Transverse colon (tissue), 4 donors: ENCODE data around the gene ZNF823. TPM values are rescaled to one million over a fixed set of nuclear protein-coding genes. Genes with fewer than 3 reads are reported as not detected.

ENCODE experiments used
- DNase-seq: peaks from one replicate; pipeline ENCODE4 v3.0.0-alpha.2; 2019
- H3K27ac ChIP-seq, 4 donors: fragments of 200-600 bp; sonication (generic); 2 replicates each; pipeline ENCODE4 v1.5.1; 2016 to 2018; ENCODE audit warnings: inconsistent platforms in 4 of 4
- H3K27me3 ChIP-seq: fragments of 200-600 bp; sonication (generic); 2 replicates; pipeline ENCODE4 v1.5.1; 2017; ENCODE audit warnings: inconsistent platforms
- H3K36me3 ChIP-seq, 4 donors: fragments of 200-600 bp; sonication (generic); 2 replicates each; pipeline ENCODE4 v1.5.1; 2017 to 2019; ENCODE audit warnings: inconsistent platforms in 4 of 4
- H3K4me1 ChIP-seq, 4 donors: fragments of 200-600 bp; sonication (generic); 2 replicates each; pipeline ENCODE4 v1.5.1; 2017 to 2020; ENCODE audit warnings: inconsistent platforms in 4 of 4
- H3K4me3 ChIP-seq, 4 donors: fragments of 200-600 bp; sonication (generic); 1 replicate in 1 of 4; 2 replicates in 3 of 4; pipeline versions ENCODE4 v1.5.1 to v1.6.1; 2017 to 2019; ENCODE audit warnings: inconsistent platforms in 4 of 4
- H3K9me3 ChIP-seq, 2 donors: fragments of 200-600 bp; sonication (generic); 2 replicates each; pipeline ENCODE4 v1.5.1; 2017 to 2019; ENCODE audit warnings: inconsistent platforms in 2 of 2
- EP300 ChIP-seq: sonication (generic); formaldehyde crosslinking; IDR thresholded peaks from one replicate; pipeline ENCODE4 v1.6.1; 2017; ENCODE audit warnings: antibody characterized with exemption, low read depth
- POLR2A ChIP-seq: fragments of 450-650 bp; IDR thresholded peaks from one replicate; pipeline ENCODE4 v1.6.1; 2016; ENCODE audit warnings: antibody characterized with exemption, mild to moderate bottlenecking, moderate library complexity
- POLR2AphosphoS5 ChIP-seq, 3 donors: sonication (generic); formaldehyde crosslinking; IDR thresholded peaks; one replicate each; pipeline ENCODE4 v1.6.1; 2016; ENCODE audit warnings: antibody characterized with exemption in 3 of 3
- WGBS, 2 donors: methylation state at CpG; one replicate each; pipeline ENCODE4 v1.1.5; 2018; ENCODE audit warnings: low coverage in 1 of 2; 5-methylcytosine and 5-hydroxymethylcytosine counted together
- in situ Hi-C, 4 donors: fragments of 200-750 bp; cut with MboI; loops; one replicate each; pipeline versions ENCODE4 v1.15.0 to v1.15.1; 2017; ENCODE audit warnings: low sequenced_read_pairs in 3 of 4, low pct_ligation_motif_present in 1 of 4, low pct_unique_long_range_greater_than_20kb in 1 of 4
- intact Hi-C: fragments of 100-400 bp; cut with DNase I; formaldehyde crosslinking; loops from one replicate; pipeline ENCODE4 v1.15.1; 2023; ENCODE audit warnings: low total_unique reads
- total RNA-seq, 4 donors: library from RNA; depleted of rRNA; stranded (reverse); fragments of >200 nt; gene quantifications; one replicate each; pipeline ENCODE4 v1.1.0, GENCODE V29; 2016
- TF ChIP-seq, protein P1 (sequence below), 5 experiments: fragments of 200-600 bp in 3 of 5; fragments of 450-650 bp in 2 of 5; sonication (generic) in 3 of 5; IDR thresholded peaks; 1 replicate in 2 of 5; 2 replicates in 3 of 5; pipeline ENCODE4 v1.5.1; 2016 to 2017; ENCODE audit warnings: antibody characterized with exemption in 5 of 5, inconsistent platforms in 3 of 5, mild to moderate bottlenecking in 2 of 5, moderate library complexity in 1 of 5

Gene ZNF823
- total RNA-seq, 4 donors from 2014 or later = 16.4 to 69.1 (median 20.1) TPM

DNA sequence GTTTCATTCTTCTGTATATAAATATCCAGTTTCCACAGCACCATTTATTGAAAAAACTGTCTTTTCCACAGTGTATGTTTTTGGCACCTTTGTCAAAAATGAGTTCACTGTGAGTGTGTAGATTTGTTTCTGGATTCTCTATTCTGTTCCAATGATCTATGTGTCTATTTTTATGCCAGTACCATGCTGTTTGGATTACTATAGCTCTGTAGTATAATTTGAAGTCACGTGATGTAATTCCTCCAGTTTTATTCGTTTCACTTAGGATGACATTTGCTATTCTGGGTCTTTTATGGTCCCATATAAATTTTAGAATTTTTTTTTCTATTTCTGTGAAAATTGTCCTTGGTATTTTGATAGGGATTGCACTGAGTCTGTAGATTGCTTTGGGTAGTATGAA lies 11.0 kb upstream of the ZNF823 start:
- intact Hi-C loops = no loop called here
- Histone ChIP-seq H3K9me3 (peaks cover 24 to 28% of the 10 kb centered on the region in 2 donors), H3K36me3 (no peaks in the 10 kb centered on the region), H3K27me3 (no peaks in the 10 kb centered on the region), H3K4me3 (no peak overlapping the region), H3K4me1 (no peaks in the 10 kb centered on the region), H3K27ac (no peak overlapping the region)
- DNase-seq = no peak
- 56 to 60% methylated on average over 2 of the region's 2 CpGs for WGBS, 2 donors
- in situ Hi-C loops = no loop called here
- no peak for TF ChIP-seq POLR2AphosphoS5 (IDR thresholded peaks at IDR 0.05)
- TF ChIP-seq EP300 = no peak
- no peak for TF ChIP-seq POLR2A
- TF ChIP-seq, protein P1, sequence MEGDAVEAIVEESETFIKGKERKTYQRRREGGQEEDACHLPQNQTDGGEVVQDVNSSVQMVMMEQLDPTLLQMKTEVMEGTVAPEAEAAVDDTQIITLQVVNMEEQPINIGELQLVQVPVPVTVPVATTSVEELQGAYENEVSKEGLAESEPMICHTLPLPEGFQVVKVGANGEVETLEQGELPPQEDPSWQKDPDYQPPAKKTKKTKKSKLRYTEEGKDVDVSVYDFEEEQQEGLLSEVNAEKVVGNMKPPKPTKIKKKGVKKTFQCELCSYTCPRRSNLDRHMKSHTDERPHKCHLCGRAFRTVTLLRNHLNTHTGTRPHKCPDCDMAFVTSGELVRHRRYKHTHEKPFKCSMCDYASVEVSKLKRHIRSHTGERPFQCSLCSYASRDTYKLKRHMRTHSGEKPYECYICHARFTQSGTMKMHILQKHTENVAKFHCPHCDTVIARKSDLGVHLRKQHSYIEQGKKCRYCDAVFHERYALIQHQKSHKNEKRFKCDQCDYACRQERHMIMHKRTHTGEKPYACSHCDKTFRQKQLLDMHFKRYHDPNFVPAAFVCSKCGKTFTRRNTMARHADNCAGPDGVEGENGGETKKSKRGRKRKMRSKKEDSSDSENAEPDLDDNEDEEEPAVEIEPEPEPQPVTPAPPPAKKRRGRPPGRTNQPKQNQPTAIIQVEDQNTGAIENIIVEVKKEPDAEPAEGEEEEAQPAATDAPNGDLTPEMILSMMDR (IDR thresholded peaks at IDR 0.05) = no peak

DNA sequence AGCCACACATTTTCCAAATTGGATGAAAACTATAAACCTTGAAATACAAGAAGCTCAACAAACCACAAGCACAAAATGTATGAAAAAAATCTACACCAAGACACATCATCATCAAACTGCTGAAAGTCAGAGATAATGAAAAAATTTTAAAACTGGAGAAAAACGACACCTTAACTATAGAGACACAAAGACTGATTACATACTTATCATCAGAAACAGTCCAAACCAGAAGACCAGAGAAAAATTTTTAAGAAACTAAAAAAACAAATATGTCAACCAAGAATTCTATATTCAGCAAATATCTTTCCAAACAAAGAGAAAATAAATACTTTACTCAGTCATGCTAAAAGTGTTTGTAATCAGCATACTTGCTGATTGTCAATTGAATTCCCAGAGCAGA lies 8.5 kb upstream of the ZNF823 start:
- Histone ChIP-seq H3K9me3 (peaks cover 19 to 20% of the 10 kb centered on the region in 2 donors), H3K27me3 (no peaks in the 10 kb centered on the region), H3K4me1 (no peaks in the 10 kb centered on the region), H3K36me3 (no peaks in the 10 kb centered on the region), H3K4me3 (no peak overlapping the region), H3K27ac (no peak overlapping the region)
- DNase-seq = no peak
- intact Hi-C loops (no loop called here), in situ Hi-C loops (no loop called here)
- WGBS, 2 donors = 44 to 64% methylated on average over 1 of the region's 1 CpG
- TF ChIP-seq EP300 = no peak
- no peak for TF ChIP-seq POLR2AphosphoS5 (IDR thresholded peaks at IDR 0.05)
- TF ChIP-seq, protein P1 (IDR thresholded peaks at IDR 0.05) = no peak
- no peak for TF ChIP-seq POLR2A

DNA sequence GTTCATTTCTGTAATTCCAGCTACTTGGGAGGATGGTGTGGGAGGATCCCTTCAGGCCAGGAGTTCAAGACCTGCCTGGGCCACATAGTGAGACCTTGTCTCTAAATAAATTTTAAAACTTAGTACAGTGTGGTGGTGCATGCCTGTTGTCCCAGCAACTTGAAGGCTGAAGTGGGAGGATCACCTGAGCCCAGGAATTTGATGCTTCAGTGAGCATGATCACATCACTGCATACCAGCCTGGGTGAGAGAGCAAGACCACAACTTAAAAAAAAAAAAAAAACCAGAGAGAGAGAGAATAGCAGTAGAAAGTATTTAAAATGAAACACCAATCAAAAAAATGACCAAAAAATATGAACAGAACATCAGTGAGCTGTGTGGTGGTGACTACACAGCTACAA lies 7.1 kb upstream of the ZNF823 start:
- in situ Hi-C loops = no loop called here
- no peaks in the 10 kb centered on the region for H3K36me3 ChIP-seq
- no peak for DNase-seq
- H3K4me3 ChIP-seq = no peak overlapping the region
- H3K27me3 ChIP-seq = no peaks in the 10 kb centered on the region
- TF ChIP-seq POLR2AphosphoS5 (IDR thresholded peaks at IDR 0.05) (no peak), EP300 (no peak), POLR2A (no peak)
- TF ChIP-seq, protein P1 (IDR thresholded peaks at IDR 0.05) = no peak
- peaks cover 10 to 13% of the 10 kb centered on the region in 2 donors for H3K9me3 ChIP-seq
- intact Hi-C loops = no loop called here
- H3K4me1 ChIP-seq = no peaks in the 10 kb centered on the region
- H3K27ac ChIP-seq = no peak overlapping the region

- Histone ChIP-seq H3K9me3 (no peaks in the 10 kb centered on the region), H3K27ac (peak overlapping the region; percentile 93 to 99 (median 96)), H3K27me3 (no peaks in the 10 kb centered on the region), H3K4me3 (peak overlapping the region; percentile 49 to 98 (median 94)), H3K4me1 (peaks cover 0 to 31% (median 17%) of the 10 kb centered on the region in 4 donors), H3K36me3 (no peaks in the 10 kb centered on the region)
- in situ Hi-C loops (no loop called here), intact Hi-C loops (no loop called here)
- 0% methylated on average over 33 of the region's 52 CpGs; no CpG with 5 or more reads in 1 of the 2 donors for WGBS, 2 donors
- DNase-seq = peak; percentile 84
- TF ChIP-seq POLR2A (peak; percentile 88), POLR2AphosphoS5 (IDR thresholded peaks at IDR 0.05) (peak; percentile 72 to 93 (median 89)), EP300 (no peak)
- TF ChIP-seq, protein P1 (IDR thresholded peaks at IDR 0.05) = no peak
Observed at GRCh38 chr19:11737964-11738745, 591 bp downstream of the ZNF823 start.
